Fibroblast of lung (primary cell): Measurements from ENCODE around the gene SLC13A3.

Experiments used
- CTCF ChIP-seq, 2 donors: IDR thresholded peaks in 1 of 2; conservative IDR thresholded peaks in 1 of 2; 1 replicate in 1 of 2; 2 replicates in 1 of 2; pipeline ENCODE4 v1.5.1; 2011 to 2012; ENCODE audit warnings: low read length in 2 of 2, control low read depth in 1 of 2, inconsistent platforms in 1 of 2, low read depth in 1 of 2, mild to moderate bottlenecking in 1 of 2
- EZH2 ChIP-seq: IDR thresholded peaks from 2 replicates; pipeline ENCODE4 v1.5.1; 2012; ENCODE audit warnings: low read length, control low read depth, mild to moderate bottlenecking; ENCODE audit errors: missing control alignments

GRCh38 chr20:46546936-46547335 is 104.3 kb downstream of the SLC13A3 start:
- TF ChIP-seq CTCF (conservative IDR thresholded peaks at IDR 0.05 in 1 of 2, IDR thresholded peaks at IDR 0.05 in 1 of 2; ENCODE audit: low read depth in 1 of 2, low read length in 2 of 2) (no peak), EZH2 (no peak)
